GM23248 (cell line): ENCODE measurements around the gene CHAC1.

Experiments used
- EZH2 ChIP-seq: fragments of 200-600 bp; sonication (generic); IDR thresholded peaks from 2 replicates; pipeline ENCODE4 v1.6.1; 2018; ENCODE audit warnings: antibody characterized with exemption, mild to moderate bottlenecking; ENCODE audit not compliant: insufficient read depth, poor library complexity, severe bottlenecking
- EZH2phosphoT487 ChIP-seq: fragments of 200-600 bp; sonication (generic); IDR thresholded peaks from 2 replicates; pipeline ENCODE4 v1.6.1; 2018; ENCODE audit warnings: antibody characterized with exemption, moderate library complexity, mild to moderate bottlenecking, low read depth; ENCODE audit not compliant: insufficient read depth

DNA sequence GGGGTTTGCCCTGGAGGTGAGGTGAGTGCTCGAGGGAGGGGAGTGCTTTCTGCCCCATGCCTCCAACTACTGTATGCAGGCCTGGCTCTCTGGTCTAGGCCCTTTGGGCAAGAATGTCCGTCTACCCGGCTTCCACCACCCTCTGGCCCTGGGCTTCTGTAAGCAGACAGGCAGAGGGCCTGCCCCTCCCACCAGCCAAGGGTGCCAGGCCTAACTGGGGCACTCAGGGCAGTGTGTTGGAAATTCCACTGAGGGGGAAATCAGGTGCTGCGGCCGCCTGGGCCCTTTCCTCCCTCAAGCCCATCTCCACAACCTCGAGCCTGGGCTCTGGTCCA lies 14.8 kb upstream of the CHAC1 start:
- TF ChIP-seq EZH2 (no peak), EZH2phosphoT487 (no peak)
